ENCODE results near the gene SERTAD2.

The SERTAD2 gene

DNA sequence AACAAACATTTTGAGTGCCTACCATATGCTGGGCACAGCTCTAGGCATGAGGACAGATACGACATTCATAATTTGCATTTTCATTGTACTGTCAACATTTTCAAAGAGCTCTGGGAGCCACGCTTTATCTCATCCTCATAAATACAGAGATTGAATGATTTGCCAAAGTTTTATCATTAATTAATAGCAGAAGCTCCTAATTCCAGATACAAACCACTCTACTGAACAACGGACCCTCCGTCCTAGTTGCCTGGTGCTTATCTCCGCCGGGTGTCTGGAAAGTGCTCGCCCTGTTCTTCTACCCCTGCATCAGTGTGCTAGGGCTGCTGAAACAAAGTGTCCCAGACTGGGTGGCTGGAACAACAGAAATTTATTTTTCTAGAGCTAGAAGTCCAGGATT lies 23.8 kb downstream of the SERTAD2 start:
- DNase-seq: no peak

DNA sequence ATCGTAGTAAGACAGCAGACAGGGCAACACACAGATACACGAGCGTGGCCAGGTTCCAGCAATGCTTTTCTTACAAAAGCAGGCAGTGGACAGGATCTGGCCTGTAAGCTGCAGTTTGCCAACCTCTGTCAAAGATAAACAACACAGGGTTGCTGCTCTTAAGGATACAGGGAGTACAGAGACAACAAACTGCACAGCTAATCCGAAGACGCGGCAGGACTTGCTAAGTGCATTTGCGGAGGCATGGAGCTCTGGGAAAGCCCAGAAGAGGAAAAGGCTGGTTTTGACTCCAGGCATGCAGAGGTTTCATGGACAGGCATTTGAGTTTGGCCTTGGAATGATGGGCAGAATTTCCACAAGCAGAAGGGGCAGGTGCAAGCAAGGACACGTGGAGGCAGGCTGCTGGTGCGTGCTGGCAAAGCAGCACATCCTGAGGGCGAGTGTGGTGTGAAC lies 24.4 kb downstream of the SERTAD2 start:
- DNase-seq: no peak

DNA sequence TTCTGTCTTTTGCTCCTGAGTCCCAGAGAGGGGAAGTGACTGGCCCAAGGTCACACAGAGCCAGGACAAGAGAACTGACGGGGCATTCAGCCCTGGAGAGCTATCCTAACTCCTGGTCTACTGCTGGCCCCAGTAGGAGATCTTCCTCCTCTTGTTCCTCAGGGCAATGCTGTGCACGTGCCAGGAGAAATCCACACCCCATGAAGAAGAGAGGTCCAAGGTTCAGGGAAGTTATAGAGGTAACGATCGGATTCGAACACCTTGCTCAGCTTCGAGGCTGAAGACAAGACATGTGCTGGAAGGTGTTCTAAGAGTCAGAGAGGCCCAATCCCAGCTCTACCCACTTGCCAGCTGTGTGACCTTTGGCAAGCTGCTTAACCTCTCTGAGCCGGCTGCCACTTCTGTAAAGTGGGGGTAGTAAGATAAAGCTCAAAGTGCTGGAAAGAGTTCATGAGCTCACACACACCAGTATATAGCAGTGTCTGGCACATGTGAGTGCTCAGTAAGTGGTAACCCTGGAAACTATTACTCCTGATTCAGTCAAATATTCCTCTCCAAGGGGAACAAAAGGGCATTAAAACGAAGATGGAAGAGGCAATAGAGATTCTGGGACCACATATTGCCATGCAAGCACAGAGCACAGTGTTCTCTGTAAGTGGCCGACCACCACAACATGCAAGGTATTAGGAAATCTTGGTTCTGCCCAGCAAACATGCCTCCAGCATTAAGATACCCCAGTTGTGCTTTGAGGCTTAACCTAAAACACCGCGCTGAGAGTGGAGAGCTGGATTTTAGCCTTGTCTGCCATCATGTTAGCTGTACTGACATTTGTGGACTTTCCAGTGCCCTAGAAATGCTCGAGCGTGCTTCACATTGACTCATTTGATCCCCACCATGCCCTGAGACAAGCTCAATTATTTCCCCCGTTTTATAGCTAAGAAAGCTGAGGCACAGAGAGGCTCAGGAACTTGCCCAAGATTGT lies 25.6 kb downstream of the SERTAD2 start:
- DNase-seq: no peak

DNA sequence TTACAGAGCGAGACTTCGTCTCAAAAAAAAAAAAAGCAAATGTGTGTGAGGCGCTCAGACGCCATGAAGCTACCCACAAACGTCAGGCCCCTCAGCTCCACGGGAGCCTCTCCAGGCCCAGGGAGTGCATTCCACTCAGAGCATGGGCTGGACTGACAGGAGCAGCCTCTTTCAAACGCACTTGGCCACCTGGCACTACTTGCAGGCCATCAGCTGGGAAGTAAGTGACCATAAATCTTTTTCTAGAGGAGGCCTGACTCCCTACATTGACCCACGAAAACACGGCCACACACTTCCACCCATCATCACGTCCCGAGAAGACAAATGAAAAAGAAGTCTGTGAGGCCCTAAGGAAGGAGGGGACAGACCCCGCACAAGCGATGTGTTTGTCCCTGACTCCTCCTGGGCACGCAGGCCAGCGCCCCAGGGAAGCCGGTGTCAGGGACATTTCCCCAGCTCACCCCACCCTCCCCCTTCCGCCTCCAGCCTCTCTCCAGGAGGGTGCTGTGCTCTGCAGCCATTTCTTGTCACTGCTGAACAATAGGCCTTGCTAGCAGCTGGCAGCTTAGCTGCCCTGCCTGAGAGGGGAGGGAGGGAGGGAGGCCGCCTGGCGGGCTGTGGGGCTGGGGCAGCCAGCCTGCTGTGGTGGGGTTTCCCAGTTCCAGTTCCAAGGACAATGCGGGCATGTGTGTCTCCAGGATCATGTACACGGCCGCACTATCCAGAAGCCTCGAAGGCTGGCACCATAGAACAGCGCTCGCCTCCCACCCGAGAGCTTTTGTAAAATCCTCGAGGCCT lies 26.6 kb downstream of the SERTAD2 start:
- DNase-seq: peak in 39 of 51 donors; percentile 21 to 86 (median 51)

DNA sequence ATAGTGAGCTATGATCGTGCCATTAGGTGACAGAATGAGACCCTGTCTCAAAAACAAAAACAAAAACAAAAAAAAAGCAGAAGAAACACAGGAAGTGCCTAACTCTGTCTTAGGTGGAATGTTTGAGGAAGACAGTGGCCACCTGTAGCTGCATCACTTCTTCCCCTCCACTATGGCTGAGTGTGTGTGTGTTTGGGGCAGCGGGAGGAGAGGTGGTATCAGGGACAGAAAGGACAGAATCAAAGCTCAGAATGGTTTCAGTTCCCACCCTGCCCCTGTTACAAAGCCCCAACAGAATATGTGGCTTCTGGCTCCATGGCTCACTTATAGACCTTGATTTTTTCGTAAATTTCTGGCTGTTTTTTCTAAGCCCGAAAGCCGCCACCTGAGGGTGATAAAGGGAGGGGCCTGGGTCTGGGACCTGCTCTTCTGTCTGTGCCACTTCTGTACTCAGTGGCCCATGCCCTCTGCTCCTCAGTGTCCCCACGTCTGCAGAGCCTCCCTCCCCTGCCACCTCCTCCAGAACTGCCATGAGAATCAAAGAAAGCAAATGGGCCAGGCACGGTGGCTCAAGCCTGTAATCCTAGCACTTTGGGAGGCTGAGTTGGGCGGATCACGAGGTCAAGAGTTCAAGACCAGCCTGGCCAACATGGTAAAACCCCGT lies 27.4 kb downstream of the SERTAD2 start:
- DNase-seq: no peak

DNA sequence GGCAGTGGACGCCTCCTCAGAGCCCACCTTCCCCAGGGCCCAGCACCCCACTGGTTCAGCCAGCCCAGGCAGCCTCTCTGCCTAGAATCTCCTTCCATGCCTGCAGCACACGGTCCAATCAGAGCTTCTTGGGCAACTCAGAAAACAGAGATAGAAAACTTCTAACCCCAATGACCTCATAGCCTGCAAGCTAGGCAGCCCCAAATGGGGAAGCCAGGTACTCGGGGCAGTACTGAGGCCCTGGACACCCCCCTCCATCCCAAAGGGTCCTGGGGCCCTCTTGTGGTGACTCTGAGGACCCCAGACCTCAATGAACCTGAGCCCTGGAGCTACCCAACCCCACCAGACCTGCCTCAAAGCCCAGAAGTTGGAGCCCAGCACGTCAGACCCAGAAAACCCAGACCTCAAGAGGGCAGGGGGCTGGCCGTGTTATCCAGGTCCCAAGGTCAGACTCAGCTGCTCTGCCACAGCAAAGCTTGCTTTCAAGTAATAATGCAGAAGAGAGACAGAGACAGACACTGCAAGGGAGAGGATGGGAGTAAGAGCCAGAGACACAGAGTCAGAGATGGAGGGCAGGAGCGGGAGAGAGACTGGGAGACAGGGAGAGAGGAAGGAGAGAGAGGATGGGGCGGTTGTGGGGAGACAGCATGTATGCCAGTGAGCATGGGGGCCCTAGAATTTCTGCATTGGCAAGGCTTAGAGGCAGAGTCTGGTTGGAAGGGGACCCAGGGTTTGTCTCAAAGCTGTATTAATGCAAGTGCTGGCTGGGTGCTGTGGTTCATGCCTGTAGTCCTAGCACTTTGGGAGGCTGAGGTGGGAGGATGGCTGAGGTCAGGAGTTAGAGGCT lies 28.2 kb downstream of the SERTAD2 start:
- no peak for DNase-seq

DNA sequence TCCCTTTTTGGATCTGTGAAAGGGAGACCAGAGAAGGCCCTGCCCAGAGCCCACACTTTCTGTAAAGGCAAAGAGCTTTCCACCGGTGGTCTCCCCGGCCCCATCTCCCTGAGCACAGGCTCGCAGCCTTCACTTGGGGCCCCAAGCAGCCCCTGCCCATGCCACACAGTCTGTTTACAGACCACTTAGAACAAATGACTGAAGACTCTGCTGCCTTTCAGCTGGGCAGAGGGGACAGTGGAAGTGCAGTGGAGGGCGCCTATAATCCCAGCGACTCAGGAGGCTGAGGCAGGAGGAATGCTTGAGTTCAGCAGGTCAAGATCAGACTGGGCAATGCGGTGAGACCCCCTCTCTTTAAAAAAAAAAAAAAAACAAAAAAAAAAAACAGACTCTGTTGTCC lies 28.9 kb downstream of the SERTAD2 start:
- DNase-seq: no peak

DNA sequence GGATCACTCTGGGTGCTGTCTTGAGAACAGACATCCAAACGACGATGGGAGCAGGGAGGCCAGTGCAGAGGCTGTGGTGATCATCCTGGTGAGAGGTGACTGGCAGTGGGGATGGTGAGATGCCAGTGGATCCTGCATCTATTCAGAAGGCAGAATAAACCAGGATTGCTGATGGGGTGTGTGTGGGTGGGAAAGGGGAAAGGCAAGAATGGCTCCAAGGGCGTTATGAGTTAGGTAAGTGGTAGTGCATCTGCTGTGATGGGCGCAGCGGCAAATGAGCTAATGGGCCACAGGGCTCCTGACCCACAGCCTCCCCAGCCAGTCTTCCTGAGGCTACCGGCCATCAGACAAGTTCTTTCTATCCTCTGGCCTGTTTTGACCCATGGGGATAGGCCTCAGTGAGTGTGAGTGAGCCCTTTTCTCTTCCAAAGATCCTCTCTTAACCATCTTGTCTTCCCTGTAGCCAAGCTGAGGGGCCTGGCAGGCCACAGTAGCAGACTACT lies 29.6 kb downstream of the SERTAD2 start:
- no peak for DNase-seq

DNA sequence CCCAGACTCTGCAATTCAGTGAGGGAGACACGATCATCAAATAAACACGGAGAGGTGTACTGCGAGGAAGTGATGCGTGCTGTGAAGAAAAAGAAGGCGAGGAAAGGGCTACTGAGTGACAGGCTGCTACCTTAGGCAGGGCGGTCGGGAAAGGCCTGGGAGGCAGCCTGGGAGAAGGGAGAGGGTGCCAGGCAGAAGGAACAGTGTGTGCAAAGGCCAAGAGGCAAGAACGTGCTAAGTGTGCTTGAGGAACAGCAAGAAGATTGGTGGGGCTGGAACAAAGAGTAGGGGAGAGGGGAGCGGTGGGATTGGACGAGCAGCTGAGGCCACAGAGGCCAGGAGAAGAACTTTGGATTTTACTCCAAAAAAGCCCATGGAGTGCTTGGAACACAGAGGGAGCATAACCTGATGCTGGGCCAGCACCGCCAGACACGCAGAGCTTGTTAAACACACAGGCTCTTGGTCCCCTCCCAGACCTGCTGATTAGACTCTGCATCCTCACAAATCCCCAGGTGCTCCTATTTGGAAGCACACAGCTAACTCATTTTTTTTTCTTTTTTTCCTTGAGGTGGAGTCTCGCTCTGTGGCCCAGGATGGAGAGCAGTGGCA lies 30.4 kb downstream of the SERTAD2 start:
- no peak for DNase-seq

DNA sequence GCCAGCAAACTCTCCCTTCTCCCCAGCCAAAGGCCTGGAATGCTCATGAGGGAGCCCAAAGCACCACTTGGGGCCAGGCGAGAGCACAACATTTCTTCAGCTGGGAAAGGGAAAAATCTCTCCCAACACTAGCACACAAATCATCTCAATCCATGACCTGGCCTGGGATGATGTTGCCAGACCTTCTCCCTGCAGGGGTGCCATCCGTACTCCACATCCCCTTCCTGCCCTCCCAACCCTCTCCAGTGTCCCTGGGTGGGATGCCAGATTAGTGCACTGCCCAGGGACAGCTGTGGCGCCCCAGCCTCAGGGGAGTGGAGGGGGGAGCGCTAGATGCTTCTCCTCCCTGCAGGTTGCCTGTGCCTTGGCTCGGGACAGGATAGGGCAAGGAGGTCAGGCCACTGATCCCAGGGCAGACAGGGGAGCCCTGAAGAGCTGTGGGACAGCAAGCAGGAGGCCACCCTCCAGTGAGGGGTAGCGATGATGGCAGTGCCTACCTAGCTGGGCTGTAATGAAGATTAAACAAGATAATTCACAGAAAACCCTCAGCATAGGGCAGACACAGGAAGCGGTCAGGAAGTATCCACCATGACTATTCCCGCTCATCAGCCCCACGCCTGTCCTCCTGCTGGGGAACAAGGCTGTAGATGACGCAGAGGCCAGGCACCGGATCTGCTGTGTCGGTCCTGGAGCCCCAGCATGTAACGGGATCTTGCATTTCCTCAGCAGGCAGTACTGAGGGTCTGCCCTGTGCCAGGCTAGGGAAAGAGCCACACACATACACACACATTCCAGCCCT lies 31.1 kb downstream of the SERTAD2 start:
- DNase-seq: no peak

DNA sequence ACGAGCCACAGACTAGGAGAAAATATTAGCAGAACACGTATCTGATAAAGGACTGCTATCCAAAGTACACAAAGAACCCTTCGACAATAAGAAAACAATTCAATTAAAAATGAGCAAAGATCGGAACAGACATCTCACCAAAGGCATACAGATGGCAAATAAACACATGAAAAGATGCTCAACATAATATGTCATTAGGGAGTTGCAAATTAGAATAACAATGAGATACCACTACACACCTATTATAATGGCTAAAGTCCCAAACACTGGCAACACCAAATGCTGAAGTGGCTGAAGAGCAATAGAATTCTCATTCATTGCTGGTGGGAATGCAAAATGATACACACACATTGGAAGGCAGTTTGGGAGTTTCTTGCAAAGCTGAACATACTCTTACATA lies 33.1 kb downstream of the SERTAD2 start:
- DNase-seq: no peak

DNA sequence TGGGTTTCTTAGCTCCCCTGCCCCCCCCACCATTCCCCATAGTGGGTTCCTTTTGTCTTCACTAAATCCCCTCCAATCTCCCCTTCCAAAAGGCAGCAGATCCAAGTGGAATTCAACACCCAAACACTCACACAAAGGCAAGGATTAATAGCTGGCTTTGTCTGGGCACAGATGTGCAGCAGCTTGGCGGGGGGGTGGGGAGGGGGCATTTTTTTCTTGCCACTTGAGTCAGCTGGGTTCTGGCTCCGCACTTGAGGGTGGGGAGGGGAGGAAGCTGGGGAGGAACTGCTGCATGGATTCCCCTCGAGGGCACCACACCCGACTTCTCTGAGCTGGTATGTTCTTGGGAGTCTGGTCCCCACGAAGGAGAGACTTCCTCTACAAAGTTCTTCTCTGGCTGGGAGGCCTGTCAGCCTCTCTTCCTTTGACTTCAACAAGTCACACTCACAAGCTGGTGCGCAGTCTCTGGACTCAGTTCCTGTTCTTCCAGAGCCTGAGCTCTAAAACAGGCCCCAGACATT lies 36.0 kb downstream of the SERTAD2 start:
- peak in 15 of 51 donors; percentile 10 to 55 (median 29) for DNase-seq

DNA sequence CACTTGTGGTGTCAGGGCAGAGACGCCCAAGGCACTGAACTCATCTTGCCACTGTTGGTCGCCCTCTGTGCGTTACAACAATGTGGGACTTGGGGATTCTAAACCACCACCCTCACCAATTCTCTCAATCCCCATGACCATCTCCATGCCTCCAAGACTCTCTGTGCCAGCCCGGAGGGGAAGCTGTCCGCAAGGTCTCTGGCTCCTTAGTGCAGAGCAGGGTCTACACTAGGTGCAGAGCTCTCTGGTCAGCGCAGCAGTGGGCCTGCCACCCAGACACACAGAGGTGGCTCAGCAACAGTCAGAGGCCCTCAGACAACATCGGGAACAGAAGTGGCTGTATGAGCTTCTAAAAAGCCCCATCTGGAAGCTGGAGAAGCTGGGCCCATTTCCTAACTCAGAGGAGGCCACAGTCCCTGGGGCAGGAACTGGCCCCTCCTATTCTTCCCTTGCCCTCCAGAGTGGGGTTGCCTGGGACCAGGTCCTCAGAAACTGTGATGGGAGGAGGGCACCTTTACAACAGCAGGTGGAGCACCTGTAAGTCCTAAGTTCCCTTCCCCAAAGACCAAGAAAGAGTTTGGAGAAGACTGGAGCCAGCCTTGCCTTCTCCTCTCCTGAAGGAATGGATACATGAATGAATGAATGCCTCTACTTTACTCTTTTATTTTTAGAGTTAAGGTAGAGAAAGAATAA lies 37.7 kb downstream of the SERTAD2 start:
- DNase-seq: no peak

DNA sequence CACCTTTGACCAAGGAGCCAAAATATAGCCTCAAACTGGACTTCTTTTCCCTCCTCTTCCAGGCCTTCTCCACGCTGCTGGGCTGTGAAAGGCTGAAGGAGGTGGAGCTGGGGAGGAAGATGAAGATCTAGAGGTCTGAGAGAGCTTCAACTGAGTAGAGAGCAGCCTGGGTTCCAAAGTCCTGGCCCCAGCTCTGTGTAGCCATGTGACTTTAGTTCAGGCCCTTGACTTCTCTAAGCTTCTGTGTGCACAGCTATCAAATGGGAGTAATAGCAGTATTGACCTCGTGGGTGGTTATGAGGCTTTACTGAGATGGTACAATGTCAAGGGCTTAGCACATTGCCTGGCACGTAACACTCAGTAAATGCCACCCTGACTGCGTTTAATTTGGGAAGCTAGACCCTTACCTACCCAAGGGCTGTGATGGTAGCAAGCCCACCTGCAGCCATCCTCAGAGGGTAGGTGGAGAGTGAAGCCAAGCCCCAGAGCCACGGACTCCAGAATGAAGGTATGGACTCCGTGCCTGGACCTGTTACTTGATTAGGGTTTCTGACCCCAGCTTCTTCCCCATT lies 38.4 kb downstream of the SERTAD2 start:
- DNase-seq: no peak

DNA sequence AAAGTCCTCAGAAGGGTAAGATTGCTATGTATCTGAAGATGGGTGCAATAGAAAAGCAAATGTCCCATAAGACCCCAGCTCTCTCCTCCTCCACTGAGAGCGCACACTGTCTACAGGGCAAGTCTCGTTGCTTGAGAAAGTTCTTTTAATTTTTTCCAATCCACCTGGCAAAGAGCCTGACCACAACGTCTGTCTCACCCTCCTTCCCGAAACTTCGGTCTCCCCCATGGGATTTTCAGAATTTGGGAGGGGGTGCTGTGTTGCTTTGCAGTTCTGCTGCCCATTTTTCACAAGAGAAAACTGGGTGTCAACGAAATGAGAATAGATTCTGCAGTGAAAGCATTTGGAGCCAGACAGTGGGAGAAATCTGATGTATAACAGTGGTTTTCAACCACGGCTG lies 40.4 kb downstream of the SERTAD2 start:
- DNase-seq: no peak

DNA sequence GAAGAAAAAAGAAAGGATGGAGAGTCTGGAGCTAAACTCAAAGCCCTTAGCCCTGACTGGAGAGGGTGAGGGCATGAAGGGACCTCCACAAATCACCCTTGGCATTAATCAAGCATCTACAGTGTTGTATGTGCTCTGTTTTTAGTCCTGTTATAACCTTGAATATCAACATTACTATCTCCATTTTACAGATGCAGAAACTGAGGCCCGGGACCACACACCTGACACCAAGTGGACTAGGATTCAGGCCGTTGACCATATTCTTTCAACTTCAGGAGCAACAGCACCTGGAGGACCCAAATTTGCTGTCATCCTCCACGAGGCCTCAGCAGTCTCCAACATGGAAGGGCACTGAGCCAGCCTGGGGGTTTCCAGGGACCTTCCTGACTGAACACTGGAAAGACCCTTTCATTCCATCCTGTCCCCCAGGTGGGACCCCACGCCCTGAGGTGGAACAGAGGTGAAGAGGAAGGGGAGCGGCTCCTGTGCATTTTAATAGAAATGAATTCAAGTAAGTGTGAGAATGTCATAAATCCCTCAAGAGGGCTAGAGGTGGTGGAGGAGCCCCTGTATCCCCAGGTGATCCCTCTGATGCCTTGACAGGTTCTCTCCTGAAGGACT lies 41.0 kb downstream of the SERTAD2 start:
- no peak for DNase-seq

DNA sequence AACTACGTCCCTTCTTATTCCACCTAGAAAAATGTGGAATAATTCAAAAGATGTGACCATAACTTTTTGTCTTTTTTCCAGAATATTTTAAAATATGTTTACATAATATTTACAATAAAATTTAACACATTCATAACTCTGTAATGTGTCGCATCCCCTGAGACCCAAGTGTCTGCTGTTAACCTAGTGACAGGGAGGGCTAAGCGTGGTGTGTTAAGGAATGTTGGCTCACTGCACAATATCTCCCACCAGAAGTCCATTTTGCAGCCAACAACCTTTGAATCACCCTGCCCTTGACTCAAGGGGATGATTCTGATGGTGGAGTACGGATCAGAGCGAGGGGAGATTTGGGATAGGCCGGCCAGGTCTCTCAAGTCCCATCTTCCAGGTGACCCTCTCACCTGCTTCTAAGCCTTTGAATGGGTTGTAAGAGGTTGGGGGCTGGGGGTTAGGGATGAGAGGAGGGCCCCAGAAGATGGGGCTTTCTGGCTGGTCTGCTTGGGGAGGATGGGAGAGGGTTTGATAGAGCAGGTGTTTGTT lies 43.3 kb downstream of the SERTAD2 start:
- DNase-seq: no peak

DNA sequence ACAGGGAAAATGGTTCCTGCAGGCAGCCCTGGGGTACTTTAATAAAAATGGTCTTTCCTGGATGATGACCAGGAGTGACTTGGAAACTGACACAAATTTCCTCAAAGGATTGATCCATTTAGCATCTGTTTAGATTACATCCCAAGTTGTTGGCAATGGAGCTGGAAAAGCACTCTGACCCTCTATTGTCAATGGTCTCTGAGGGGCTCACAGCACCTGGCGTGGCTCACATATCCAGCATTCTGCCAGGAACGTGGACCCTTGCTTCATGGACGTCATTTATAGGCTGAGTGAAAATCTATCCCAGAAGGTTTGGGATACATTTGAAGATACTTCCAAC lies 43.8 kb downstream of the SERTAD2 start:
- DNase-seq: no peak

Data from hypothalamus (tissue), 51 donors.